22Rv1 (cell line): ENCODE data around the gene TMEM130.
"Not testable (repeated sequence)": the region's sequence is repeated elsewhere in the genome, so short reads cannot be mapped to it uniquely, and the experiment has no call there.

ENCODE experiments used
- H3K27ac ChIP-seq: fragments of 450-650 bp; 2 replicates; pipeline ENCODE4 v1.5.1; 2017
- CTCF ChIP-seq: fragments of 450-650 bp; IDR thresholded peaks from 2 replicates; pipeline ENCODE4 v1.5.1; 2017; ENCODE audit warnings: mild to moderate bottlenecking
- ZFX ChIP-seq: fragments of 450-650 bp; IDR thresholded peaks from 2 replicates; pipeline ENCODE4 v1.6.1; 2017; ENCODE audit warnings: antibody characterized with exemption, borderline replicate concordance

Gene TMEM130

GRCh38 chr7:98863601-98864000, 6.2 kb downstream of the TMEM130 start:
- no peak for TF ChIP-seq ZFX
- TF ChIP-seq CTCF = no peak
- H3K27ac ChIP-seq = no peak overlapping the region

GRCh38 chr7:98862716-98863420, 6.9 kb downstream of the TMEM130 start:
- no peak for TF ChIP-seq ZFX
- TF ChIP-seq CTCF = no peak
- H3K27ac ChIP-seq = no peak overlapping the region

- no peak overlapping the region for H3K27ac ChIP-seq
- TF ChIP-seq ZFX (no peak), CTCF (no peak)
Observed at GRCh38 chr7:98862203-98862602, 7.6 kb downstream of the TMEM130 start.

DNA sequence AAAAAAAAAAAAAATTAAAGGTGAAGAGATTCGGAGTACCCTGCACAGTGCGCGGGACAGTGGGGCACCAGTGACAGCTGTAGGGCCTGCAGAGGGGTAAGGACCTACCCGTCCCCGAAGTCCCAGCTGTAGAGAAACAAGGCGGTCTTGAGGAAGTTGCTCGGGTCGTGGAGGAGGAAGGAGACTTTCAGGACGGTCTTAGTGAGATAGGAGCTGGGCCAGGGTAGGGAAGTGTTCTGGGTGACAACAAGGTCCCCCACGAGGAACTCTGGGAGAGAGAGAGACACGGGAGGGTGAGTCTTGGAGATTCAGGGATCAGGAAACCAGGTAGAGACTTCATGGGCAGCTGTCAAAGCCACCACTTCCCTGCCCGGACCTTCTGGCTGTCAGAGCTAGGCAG, 9.7 kb downstream of the TMEM130 start:
- H3K27ac ChIP-seq = no peak overlapping the region

GRCh38 chr7:98855610-98856422, 14.0 kb downstream of the TMEM130 start:
- H3K27ac ChIP-seq = no peak overlapping the region
- TF ChIP-seq ZFX = no peak
- TF ChIP-seq CTCF = no peak

More for the DNA sequence above, 9.7 kb downstream of the TMEM130 start:
- TF ChIP-seq CTCF (no peak), ZFX (no peak)

- TF ChIP-seq ZFX (no peak), CTCF (no peak)
Observed at GRCh38 chr7:98852826-98853225, 17.0 kb downstream of the TMEM130 start.

DNA sequence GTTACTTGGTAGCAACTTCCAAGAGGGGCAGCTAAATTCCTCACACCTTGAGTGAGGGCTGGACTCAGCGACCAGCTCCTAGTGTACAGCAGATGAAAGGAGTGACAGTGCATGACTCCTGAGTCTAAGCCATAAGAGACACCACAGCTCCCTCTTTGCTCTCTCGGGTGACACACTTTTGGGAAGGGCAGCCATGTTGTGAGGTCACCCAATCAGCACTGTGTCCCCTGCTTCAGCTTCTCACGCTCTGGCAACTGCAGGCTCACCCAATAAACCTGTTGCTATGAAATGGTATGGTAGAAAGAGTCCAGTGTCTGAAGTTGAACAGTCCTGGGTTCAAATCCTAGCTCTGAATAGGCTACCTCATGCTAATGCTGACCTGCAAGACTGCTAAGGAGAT, 20.9 kb downstream of the TMEM130 start:
- H3K27ac ChIP-seq = no peak overlapping the region
- TF ChIP-seq CTCF (no peak), ZFX (no peak)

More at GRCh38 chr7:98852826-98853225, 17.0 kb downstream of the TMEM130 start:
- H3K27ac ChIP-seq = no peak overlapping the region

- not testable (repeated sequence) for H3K27ac ChIP-seq
Observed at GRCh38 chr7:98842552-98842951, 27.3 kb downstream of the TMEM130 start.
